ENCODE data around the gene PFKM.
A peak's percentile ranks its signal among the peaks of the same experiment; 100 is the strongest.

PFKM gene
- 14.6 to 25.7 (median 18.9) reads per million in 4 donors for total RNA-seq

GRCh38 chr12:48119078-48119833, at the start of gene PFKM:
Gene PFKM (plus strand): TSS chr12:48119364. CDS start chr12:48122775, 3,411 bp downstream.
- peak; percentile 24 to 87 (median 47) for DNase-seq

- no peak for DNase-seq
Observed at GRCh38 chr12:48070033-48070432, 49.1 kb upstream of the PFKM start.

- no peak for DNase-seq
Observed at GRCh38 chr12:48070731-48071130, 48.4 kb upstream of the PFKM start.

- no peak for DNase-seq
Observed at GRCh38 chr12:48071808-48072207, 47.4 kb upstream of the PFKM start.

- no peak for DNase-seq
Observed at GRCh38 chr12:48072266-48072665, 46.9 kb upstream of the PFKM start.

- DNase-seq: no peak
Observed at GRCh38 chr12:48074266-48074665, 44.9 kb upstream of the PFKM start.

- no peak for DNase-seq
Observed at GRCh38 chr12:48075832-48076231, 43.3 kb upstream of the PFKM start.

- no peak for DNase-seq
Observed at GRCh38 chr12:48077111-48077510, 42.1 kb upstream of the PFKM start.

GRCh38 chr12:48078901-48079300, 40.3 kb upstream of the PFKM start:
- no peak for DNase-seq

GRCh38 chr12:48080285-48080684, 38.9 kb upstream of the PFKM start:
- no peak for DNase-seq

- no peak for DNase-seq
Observed at GRCh38 chr12:48080821-48081220, 38.3 kb upstream of the PFKM start.

- DNase-seq: no peak
Observed at GRCh38 chr12:48084066-48084465, 35.1 kb upstream of the PFKM start.

GRCh38 chr12:48084841-48085460, 34.2 kb upstream of the PFKM start:
- no peak for DNase-seq

- no peak for DNase-seq
Observed at GRCh38 chr12:48086327-48086726, 32.8 kb upstream of the PFKM start.

- no peak for DNase-seq
Observed at GRCh38 chr12:48092611-48093010, 26.6 kb upstream of the PFKM start.

GRCh38 chr12:48104531-48104930, 14.6 kb upstream of the PFKM start:
- DNase-seq: no peak

GRCh38 chr12:48105321-48105866, 13.8 kb upstream of the PFKM start:
- peak; percentile 39 to 49 (median 47) for DNase-seq

GRCh38 chr12:48105867-48106680, 13.1 kb upstream of the PFKM start, which contains the start of gene SENP1:
Gene SENP1 (minus strand): TSS chr12:48106079. CDS start chr12:48101472, 4,607 bp downstream.
- DNase-seq: peak; percentile 71 to 92 (median 79)

- DNase-seq: no peak
Observed at GRCh38 chr12:48106681-48107613, 12.2 kb upstream of the PFKM start.

- no peak for DNase-seq
Observed at GRCh38 chr12:48109424-48109823, 9.7 kb upstream of the PFKM start.

GRCh38 chr12:48110691-48111311, 8.4 kb upstream of the PFKM start:
- no peak for DNase-seq

Measured in T-helper 1 cell (primary cell).